ENCODE measurements around the gene NOB1.

DNA sequence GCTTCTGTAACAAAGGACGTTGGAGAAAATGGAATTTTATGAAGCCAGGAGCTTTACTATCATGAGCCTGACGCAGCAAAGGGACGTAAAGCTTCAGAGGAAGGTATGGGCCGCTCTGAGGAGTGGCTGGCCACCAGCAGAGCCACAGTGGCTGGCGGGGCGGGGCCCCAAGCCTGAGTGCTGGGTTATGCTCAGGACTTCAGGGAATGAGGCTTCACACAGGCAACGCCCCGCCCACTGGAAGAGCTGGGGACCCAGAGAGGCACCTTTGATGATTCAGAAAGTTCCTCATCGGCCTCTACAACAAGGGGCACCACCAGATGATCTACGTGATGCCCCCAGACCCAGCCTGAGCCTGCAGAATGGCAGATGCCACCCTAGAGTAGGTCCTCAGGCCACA, 8.8 kb downstream of the NOB1 start:
- TF ChIP-seq, protein P1, sequence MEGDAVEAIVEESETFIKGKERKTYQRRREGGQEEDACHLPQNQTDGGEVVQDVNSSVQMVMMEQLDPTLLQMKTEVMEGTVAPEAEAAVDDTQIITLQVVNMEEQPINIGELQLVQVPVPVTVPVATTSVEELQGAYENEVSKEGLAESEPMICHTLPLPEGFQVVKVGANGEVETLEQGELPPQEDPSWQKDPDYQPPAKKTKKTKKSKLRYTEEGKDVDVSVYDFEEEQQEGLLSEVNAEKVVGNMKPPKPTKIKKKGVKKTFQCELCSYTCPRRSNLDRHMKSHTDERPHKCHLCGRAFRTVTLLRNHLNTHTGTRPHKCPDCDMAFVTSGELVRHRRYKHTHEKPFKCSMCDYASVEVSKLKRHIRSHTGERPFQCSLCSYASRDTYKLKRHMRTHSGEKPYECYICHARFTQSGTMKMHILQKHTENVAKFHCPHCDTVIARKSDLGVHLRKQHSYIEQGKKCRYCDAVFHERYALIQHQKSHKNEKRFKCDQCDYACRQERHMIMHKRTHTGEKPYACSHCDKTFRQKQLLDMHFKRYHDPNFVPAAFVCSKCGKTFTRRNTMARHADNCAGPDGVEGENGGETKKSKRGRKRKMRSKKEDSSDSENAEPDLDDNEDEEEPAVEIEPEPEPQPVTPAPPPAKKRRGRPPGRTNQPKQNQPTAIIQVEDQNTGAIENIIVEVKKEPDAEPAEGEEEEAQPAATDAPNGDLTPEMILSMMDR (IDR thresholded peaks at IDR 0.05 in 8 of 11, conservative IDR thresholded peaks at IDR 0.05 in 3 of 11): no peak
- TF ChIP-seq POLR2A (IDR thresholded peaks at IDR 0.05) (no peak), POLR2AphosphoS5 (IDR thresholded peaks at IDR 0.05) (no peak)
